ENCODE measurements around the gene PDP2. TPM values are rescaled to one million over a fixed set of nuclear protein-coding genes. Genes with fewer than 3 reads are reported as not detected.

Gene PDP2
- total RNA-seq, 2 donors from 2014 or later, result 31.8 TPM

- Mint-ChIP-seq H3K27me3 (ENCODE audit: low read depth) (no peaks in the 10 kb centered on the region), H3K4me3 (peak overlapping the region; percentile 92 to 100), H3K36me3 (ENCODE audit: insufficient read depth in 2 of 2) (peaks cover 9 to 10% of the 10 kb centered on the region in 2 donors), H3K9me3 (peaks cover 3 to 4% of the 10 kb centered on the region in 2 donors), H3K27ac (no peak overlapping the region), H3K4me1 (ENCODE audit: low read depth) (peaks cover 63% of the 10 kb centered on the region)
- peak in 1 of 2 donors; percentile 6 for ATAC-seq (replicated peaks in 1 of 2)
- DNase-seq, result peak; percentile 17 to 27
Observed at GRCh38 chr16:66881014-66881417, 701 bp downstream of the PDP2 start.

- Mint-ChIP-seq H3K4me1 (ENCODE audit: low read depth) (peaks cover 57% of the 10 kb centered on the region), H3K36me3 (ENCODE audit: insufficient read depth in 2 of 2) (peaks cover 7% of the 10 kb centered on the region in 2 donors), H3K27ac (no peak overlapping the region), H3K9me3 (peaks cover 0 to 2% of the 10 kb centered on the region in 2 donors), H3K4me3 (peak overlapping the region; percentile 78 to 100), H3K27me3 (ENCODE audit: low read depth) (no peaks in the 10 kb centered on the region)
- DNase-seq, result no peak
- no peak for ATAC-seq (replicated peaks in 1 of 2)
Observed at GRCh38 chr16:66881560-66881959, 1.2 kb downstream of the PDP2 start.

GRCh38 chr16:66881964-66882508 lies 1.7 kb downstream of the PDP2 start:
- H3K36me3 Mint-ChIP-seq (ENCODE audit: insufficient read depth in 2 of 2), result peaks cover 7% of the 10 kb centered on the region in 2 donors
- H3K27ac Mint-ChIP-seq, result no peak overlapping the region
- H3K4me1 Mint-ChIP-seq (ENCODE audit: low read depth), result peaks cover 61% of the 10 kb centered on the region
- ATAC-seq (replicated peaks in 1 of 2) (no peak), DNase-seq (no peak)
- H3K27me3 Mint-ChIP-seq (ENCODE audit: low read depth), result no peaks in the 10 kb centered on the region
- H3K4me3 Mint-ChIP-seq, result peak overlapping the region; percentile 78 to 100
- H3K9me3 Mint-ChIP-seq, result peaks cover 0 to 2% of the 10 kb centered on the region in 2 donors

- peaks cover 7 to 9% of the 10 kb centered on the region in 2 donors for H3K36me3 Mint-ChIP-seq (ENCODE audit: insufficient read depth in 2 of 2)
- peaks cover 65% of the 10 kb centered on the region for H3K4me1 Mint-ChIP-seq (ENCODE audit: low read depth)
- H3K27ac Mint-ChIP-seq, result no peak overlapping the region
- no peak overlapping the region for H3K4me3 Mint-ChIP-seq
- H3K27me3 Mint-ChIP-seq (ENCODE audit: low read depth), result no peaks in the 10 kb centered on the region
- peaks cover 0 to 2% of the 10 kb centered on the region in 2 donors for H3K9me3 Mint-ChIP-seq
- DNase-seq (no peak), ATAC-seq (replicated peaks in 1 of 2) (no peak)
Observed at GRCh38 chr16:66882702-66883101, 2.4 kb downstream of the PDP2 start.

- Mint-ChIP-seq H3K27me3 (ENCODE audit: low read depth) (no peaks in the 10 kb centered on the region), H3K9me3 (no peaks in the 10 kb centered on the region), H3K4me1 (ENCODE audit: low read depth) (peaks cover 50% of the 10 kb centered on the region), H3K27ac (no peak overlapping the region), H3K4me3 (no peak overlapping the region), H3K36me3 (ENCODE audit: insufficient read depth in 2 of 2) (peaks cover 3 to 15% of the 10 kb centered on the region in 2 donors)
- DNase-seq (no peak), ATAC-seq (replicated peaks in 1 of 2) (no peak)
Observed at GRCh38 chr16:66885491-66885890, 5.2 kb downstream of the PDP2 start.

- DNase-seq (no peak), ATAC-seq (replicated peaks in 1 of 2) (no peak)
- H3K4me3 Mint-ChIP-seq, result no peak overlapping the region
- peaks cover 3 to 15% of the 10 kb centered on the region in 2 donors for H3K36me3 Mint-ChIP-seq (ENCODE audit: insufficient read depth in 2 of 2)
- H3K27ac Mint-ChIP-seq, result no peak overlapping the region
- peaks cover 50% of the 10 kb centered on the region for H3K4me1 Mint-ChIP-seq (ENCODE audit: low read depth)
- no peaks in the 10 kb centered on the region for H3K9me3 Mint-ChIP-seq
- H3K27me3 Mint-ChIP-seq (ENCODE audit: low read depth), result no peaks in the 10 kb centered on the region
Observed at GRCh38 chr16:66886321-66886720, 6.0 kb downstream of the PDP2 start.

GRCh38 chr16:66886914-66887313 lies 6.6 kb downstream of the PDP2 start:
- peaks cover 46% of the 10 kb centered on the region for H3K4me1 Mint-ChIP-seq (ENCODE audit: low read depth)
- no peak overlapping the region for H3K27ac Mint-ChIP-seq
- peaks cover 3 to 15% of the 10 kb centered on the region in 2 donors for H3K36me3 Mint-ChIP-seq (ENCODE audit: insufficient read depth in 2 of 2)
- no peaks in the 10 kb centered on the region for H3K9me3 Mint-ChIP-seq
- ATAC-seq (replicated peaks in 1 of 2) (no peak), DNase-seq (no peak)
- no peak overlapping the region for H3K4me3 Mint-ChIP-seq
- H3K27me3 Mint-ChIP-seq (ENCODE audit: low read depth), result no peaks in the 10 kb centered on the region

- Mint-ChIP-seq H3K36me3 (ENCODE audit: insufficient read depth in 2 of 2) (peaks cover 3 to 16% of the 10 kb centered on the region in 2 donors), H3K27me3 (ENCODE audit: low read depth) (no peaks in the 10 kb centered on the region), H3K9me3 (no peaks in the 10 kb centered on the region), H3K4me1 (ENCODE audit: low read depth) (peaks cover 45% of the 10 kb centered on the region), H3K4me3 (peak overlapping the region in 1 of 2 donors; percentile 6), H3K27ac (peak overlapping the region; percentile 83)
- DNase-seq, result no peak
- no peak for ATAC-seq (replicated peaks in 1 of 2)
Observed at GRCh38 chr16:66888647-66889615, 8.6 kb downstream of the PDP2 start.

GRCh38 chr16:66889622-66890021 lies 9.3 kb downstream of the PDP2 start:
- H3K27ac Mint-ChIP-seq, result no peak overlapping the region
- no peak for DNase-seq
- peaks cover 0 to 12% of the 10 kb centered on the region in 2 donors for H3K36me3 Mint-ChIP-seq (ENCODE audit: insufficient read depth in 2 of 2)
- H3K27me3 Mint-ChIP-seq (ENCODE audit: low read depth), result no peaks in the 10 kb centered on the region
- H3K4me3 Mint-ChIP-seq, result no peak overlapping the region
- peaks cover 45% of the 10 kb centered on the region for H3K4me1 Mint-ChIP-seq (ENCODE audit: low read depth)
- ATAC-seq (replicated peaks in 1 of 2), result no peak
- H3K9me3 Mint-ChIP-seq, result no peaks in the 10 kb centered on the region

- Mint-ChIP-seq H3K27ac (no peak overlapping the region), H3K9me3 (no peaks in the 10 kb centered on the region), H3K4me3 (no peak overlapping the region), H3K4me1 (ENCODE audit: low read depth) (peaks cover 35% of the 10 kb centered on the region), H3K27me3 (ENCODE audit: low read depth) (no peaks in the 10 kb centered on the region), H3K36me3 (ENCODE audit: insufficient read depth in 2 of 2) (peaks cover 0 to 12% of the 10 kb centered on the region in 2 donors)
- DNase-seq (no peak), ATAC-seq (replicated peaks in 1 of 2) (no peak)
Observed at GRCh38 chr16:66890799-66891198, 10.5 kb downstream of the PDP2 start.

GRCh38 chr16:66891360-66891759 lies 11.0 kb downstream of the PDP2 start:
- no peak for ATAC-seq (replicated peaks in 1 of 2)
- no peaks in the 10 kb centered on the region for H3K9me3 Mint-ChIP-seq
- H3K4me1 Mint-ChIP-seq (ENCODE audit: low read depth), result peaks cover 33% of the 10 kb centered on the region
- peaks cover 0 to 12% of the 10 kb centered on the region in 2 donors for H3K36me3 Mint-ChIP-seq (ENCODE audit: insufficient read depth in 2 of 2)
- no peak for DNase-seq
- no peaks in the 10 kb centered on the region for H3K27me3 Mint-ChIP-seq (ENCODE audit: low read depth)
- H3K27ac Mint-ChIP-seq, result no peak overlapping the region
- H3K4me3 Mint-ChIP-seq, result no peak overlapping the region

GRCh38 chr16:66891797-66892196 lies 11.5 kb downstream of the PDP2 start:
- H3K36me3 Mint-ChIP-seq (ENCODE audit: insufficient read depth in 2 of 2), result peaks cover 0 to 13% of the 10 kb centered on the region in 2 donors
- H3K4me1 Mint-ChIP-seq (ENCODE audit: low read depth), result peaks cover 32% of the 10 kb centered on the region
- H3K4me3 Mint-ChIP-seq, result no peak overlapping the region
- no peaks in the 10 kb centered on the region for H3K27me3 Mint-ChIP-seq (ENCODE audit: low read depth)
- H3K9me3 Mint-ChIP-seq, result no peaks in the 10 kb centered on the region
- no peak overlapping the region for H3K27ac Mint-ChIP-seq
- ATAC-seq (replicated peaks in 1 of 2), result no peak
- no peak for DNase-seq

- DNase-seq (no peak), ATAC-seq (replicated peaks in 1 of 2) (no peak)
- Mint-ChIP-seq H3K36me3 (ENCODE audit: insufficient read depth in 2 of 2) (peaks cover 0 to 5% of the 10 kb centered on the region in 2 donors), H3K27me3 (ENCODE audit: low read depth) (no peaks in the 10 kb centered on the region), H3K27ac (no peak overlapping the region), H3K4me1 (ENCODE audit: low read depth) (peaks cover 10% of the 10 kb centered on the region), H3K4me3 (no peak overlapping the region), H3K9me3 (no peaks in the 10 kb centered on the region)
Observed at GRCh38 chr16:66894055-66894454, 13.7 kb downstream of the PDP2 start.

Measured in activated T-cell treated with anti-CD3 and anti-CD28 coated beads, Interleukin-2, amount 50 U/mL, for 72 hours (primary cell).